GM19023 (cell line): ENCODE data around the gene UBXN10.

Experiments used
- ATAC-seq: cut with Tn5 transposase; IDR thresholded peaks from one replicate; pipeline ENCODE4 v1.9.1; 2021; ENCODE audit warnings: mild to moderate bottlenecking, moderate library complexity; ENCODE audit not compliant: unreplicated experiment

UBXN10 gene

GRCh38 chr1:20185834-20186782, at the start of gene UBXN10, which contains the start of gene PLA2G2C:
UBXN10 (plus strand) TSS chr1:20186096; CDS start chr1:20190562, 4,466 bp downstream.
PLA2G2C (minus strand) TSS chr1:20186518; CDS start chr1:20177363, 9,155 bp downstream.
- ATAC-seq = no peak

- ATAC-seq = no peak
Observed at GRCh38 chr1:20136249-20136648, 49.6 kb upstream of the UBXN10 start.

GRCh38 chr1:20137055-20137454, 48.8 kb upstream of the UBXN10 start:
- no peak for ATAC-seq

- no peak for ATAC-seq
Observed at GRCh38 chr1:20137604-20138003, 48.3 kb upstream of the UBXN10 start.

- no peak for ATAC-seq
Observed at GRCh38 chr1:20138346-20138745, 47.5 kb upstream of the UBXN10 start.

GRCh38 chr1:20138961-20139550, 46.8 kb upstream of the UBXN10 start, which contains the start of gene PLA2G2F:
PLA2G2F (plus strand) TSS chr1:20139323; CDS start chr1:20139428, 105 bp downstream.
- no peak for ATAC-seq

GRCh38 chr1:20139776-20140612, 45.9 kb upstream of the UBXN10 start:
- no peak for ATAC-seq

GRCh38 chr1:20141001-20141400, 44.9 kb upstream of the UBXN10 start:
- no peak for ATAC-seq

GRCh38 chr1:20141466-20141865, 44.4 kb upstream of the UBXN10 start:
- ATAC-seq = no peak

GRCh38 chr1:20142001-20142710, 43.7 kb upstream of the UBXN10 start:
- ATAC-seq = no peak

GRCh38 chr1:20143318-20143717, 42.6 kb upstream of the UBXN10 start:
- no peak for ATAC-seq

GRCh38 chr1:20143734-20144565, 41.9 kb upstream of the UBXN10 start:
- ATAC-seq = no peak

GRCh38 chr1:20147846-20148570, 37.9 kb upstream of the UBXN10 start:
- ATAC-seq = no peak

- no peak for ATAC-seq
Observed at GRCh38 chr1:20148571-20149500, 37.1 kb upstream of the UBXN10 start.

GRCh38 chr1:20149601-20150325, 36.1 kb upstream of the UBXN10 start:
- ATAC-seq = no peak

GRCh38 chr1:20150326-20150705, 35.6 kb upstream of the UBXN10 start:
- no peak for ATAC-seq

- no peak for ATAC-seq
Observed at GRCh38 chr1:20150969-20151368, 34.9 kb upstream of the UBXN10 start.
